A673 (cell line): ENCODE measurements around the gene PYROXD2.

Source experiments
- CTCF ChIP-seq: fragments of 300-800, 200-600 bp; sonication (generic); conservative IDR thresholded peaks from 2 replicates; pipeline ENCODE4 v1.5.1; 2017; ENCODE audit warnings: low read depth, mild to moderate bottlenecking, antibody characterized with exemption, low read length, moderate library complexity, mixed read lengths
- EZH2 ChIP-seq: fragments of 200-600 bp; sonication (generic); IDR thresholded peaks from 2 replicates; pipeline ENCODE4 v1.6.1; 2017; ENCODE audit warnings: borderline replicate concordance, low read depth, mild to moderate bottlenecking, mixed read lengths, antibody characterized with exemption, low read length; ENCODE audit not compliant: poor library complexity, severe bottlenecking

DNA sequence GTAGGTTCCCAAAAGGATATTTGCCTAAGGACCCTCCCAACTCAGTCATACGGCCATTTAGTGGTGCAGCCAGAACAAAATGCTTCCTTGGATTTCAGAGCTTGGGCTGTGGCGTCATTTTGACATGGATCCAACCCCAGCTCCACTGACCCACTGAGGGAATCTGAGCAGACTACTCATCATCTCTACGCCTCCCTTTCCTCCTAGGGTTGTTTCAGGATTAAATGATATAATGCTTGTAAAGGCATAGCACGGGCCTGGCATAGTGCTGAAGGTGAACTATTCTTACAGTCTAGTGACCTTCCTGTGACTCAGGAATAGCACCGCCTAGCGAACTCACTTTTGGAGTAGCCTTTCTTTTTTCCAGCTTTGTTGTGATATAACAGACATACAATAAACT, 76.7 kb downstream of the PYROXD2 start:
- TF ChIP-seq EZH2 (no peak), CTCF (no peak)
